ENCODE measurements around the gene GID8. TPM values are rescaled to one million over a fixed set of nuclear protein-coding genes. Genes with fewer than 3 reads are reported as not detected.

Gene GID8
- total and polyA plus RNA-seq, 8 donors = 10.8 to 39.3 (median 15.5) TPM

DNA sequence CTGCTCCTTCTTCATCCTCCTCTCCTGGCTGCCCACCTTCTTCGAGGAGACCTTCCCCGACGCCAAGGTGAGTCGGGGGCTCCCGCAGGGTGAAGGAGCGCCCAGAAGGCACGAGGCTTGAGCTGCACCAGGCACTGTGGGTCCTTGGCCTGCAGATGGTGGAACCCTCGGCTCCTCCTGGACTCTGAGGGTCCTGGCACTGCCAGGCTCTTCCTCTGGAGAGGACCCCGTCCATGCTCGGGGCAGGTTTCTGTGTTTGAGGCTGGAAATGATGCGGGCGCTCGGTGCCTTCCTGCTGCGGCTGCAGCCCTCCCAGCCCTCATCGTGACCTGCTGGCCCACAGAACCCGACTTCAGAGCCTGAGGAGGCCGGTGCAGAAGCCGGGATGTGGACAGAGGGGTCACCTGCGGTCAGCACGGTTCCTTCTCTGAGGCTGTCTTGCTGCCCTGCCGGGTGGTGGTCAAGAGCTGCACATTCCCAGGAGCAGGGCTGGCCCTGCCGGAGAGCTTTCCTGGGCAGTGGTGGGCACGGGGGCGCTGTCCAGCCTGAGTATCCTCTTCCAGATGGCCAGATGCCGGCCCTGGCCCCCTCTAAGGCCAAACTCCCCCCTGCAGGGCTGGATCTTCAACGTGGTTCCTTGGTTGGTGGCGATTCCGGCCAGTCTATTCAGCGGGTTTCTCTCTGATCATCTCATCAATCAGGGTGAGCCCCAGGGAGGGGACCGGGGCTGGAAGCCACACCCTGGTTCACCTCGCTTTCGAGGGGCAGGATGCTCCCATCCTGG is 25.9 kb downstream of the GID8 start:
- no peaks in the 10 kb centered on the region for H3K9me3 ChIP-seq
- intact Hi-C loops (cut with DNase I; ENCODE audit: low total_unique reads) = no loop called here
- WGBS, 5 donors = 86 to 93% (median 89%) methylated on average over 26 to 32 of the region's 32 CpGs
- H3K27ac ChIP-seq = no peak overlapping the region
- peaks cover 0 to 84% (median 39%) of the 10 kb centered on the region in 4 donors for H3K36me3 ChIP-seq
- TF ChIP-seq EP300 (IDR thresholded peaks at IDR 0.05) = no peak
- no peak for TF ChIP-seq POLR2AphosphoS5 (IDR thresholded peaks at IDR 0.05)
- no peak for TF ChIP-seq POLR2A (IDR thresholded peaks at IDR 0.05)
- TF ChIP-seq, protein P1, sequence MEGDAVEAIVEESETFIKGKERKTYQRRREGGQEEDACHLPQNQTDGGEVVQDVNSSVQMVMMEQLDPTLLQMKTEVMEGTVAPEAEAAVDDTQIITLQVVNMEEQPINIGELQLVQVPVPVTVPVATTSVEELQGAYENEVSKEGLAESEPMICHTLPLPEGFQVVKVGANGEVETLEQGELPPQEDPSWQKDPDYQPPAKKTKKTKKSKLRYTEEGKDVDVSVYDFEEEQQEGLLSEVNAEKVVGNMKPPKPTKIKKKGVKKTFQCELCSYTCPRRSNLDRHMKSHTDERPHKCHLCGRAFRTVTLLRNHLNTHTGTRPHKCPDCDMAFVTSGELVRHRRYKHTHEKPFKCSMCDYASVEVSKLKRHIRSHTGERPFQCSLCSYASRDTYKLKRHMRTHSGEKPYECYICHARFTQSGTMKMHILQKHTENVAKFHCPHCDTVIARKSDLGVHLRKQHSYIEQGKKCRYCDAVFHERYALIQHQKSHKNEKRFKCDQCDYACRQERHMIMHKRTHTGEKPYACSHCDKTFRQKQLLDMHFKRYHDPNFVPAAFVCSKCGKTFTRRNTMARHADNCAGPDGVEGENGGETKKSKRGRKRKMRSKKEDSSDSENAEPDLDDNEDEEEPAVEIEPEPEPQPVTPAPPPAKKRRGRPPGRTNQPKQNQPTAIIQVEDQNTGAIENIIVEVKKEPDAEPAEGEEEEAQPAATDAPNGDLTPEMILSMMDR (IDR thresholded peaks at IDR 0.05) = no peak
- no peak for DNase-seq
- H3K4me3 ChIP-seq = no peak overlapping the region
- H3K4me1 ChIP-seq = no peaks in the 10 kb centered on the region
- peaks cover 0 to 12% (median 2%) of the 10 kb centered on the region in 3 donors for H3K27me3 ChIP-seq

DNA sequence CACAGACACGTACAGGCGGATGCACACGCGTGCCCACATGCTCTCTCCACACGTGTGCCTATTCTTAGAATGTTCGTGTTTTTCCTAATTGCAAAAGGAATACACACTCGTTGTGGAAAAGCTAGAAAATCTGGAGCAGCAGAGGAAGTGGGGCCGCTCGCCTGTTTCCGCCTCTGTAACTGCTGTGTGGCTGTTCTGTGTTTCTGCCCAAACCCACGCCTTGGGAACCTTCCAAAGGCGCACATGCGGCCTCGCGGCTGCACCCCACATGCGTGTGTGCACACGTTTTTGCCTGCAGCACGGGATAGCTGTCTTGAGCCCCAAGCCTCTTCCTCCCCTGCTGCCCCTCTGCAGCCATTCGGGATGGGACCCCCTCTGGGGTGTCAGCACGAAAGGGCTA is 26.8 kb downstream of the GID8 start:
- Histone ChIP-seq H3K36me3 (peaks cover 0 to 76% (median 39%) of the 10 kb centered on the region in 4 donors), H3K4me1 (no peaks in the 10 kb centered on the region), H3K9me3 (no peaks in the 10 kb centered on the region), H3K4me3 (no peak overlapping the region), H3K27ac (no peak overlapping the region), H3K27me3 (peaks cover 0 to 21% (median 8%) of the 10 kb centered on the region in 3 donors)
- TF ChIP-seq, protein P1 (IDR thresholded peaks at IDR 0.05) = no peak
- no peak for TF ChIP-seq EP300 (IDR thresholded peaks at IDR 0.05)
- no peak for TF ChIP-seq POLR2AphosphoS5 (IDR thresholded peaks at IDR 0.05)
- no peak for TF ChIP-seq POLR2A (IDR thresholded peaks at IDR 0.05)
- intact Hi-C loops (cut with DNase I; ENCODE audit: low total_unique reads) = no loop called here
- 77 to 86% (median 83%) methylated on average over 20 of the region's 20 CpGs for WGBS, 5 donors
- DNase-seq = no peak

DNA sequence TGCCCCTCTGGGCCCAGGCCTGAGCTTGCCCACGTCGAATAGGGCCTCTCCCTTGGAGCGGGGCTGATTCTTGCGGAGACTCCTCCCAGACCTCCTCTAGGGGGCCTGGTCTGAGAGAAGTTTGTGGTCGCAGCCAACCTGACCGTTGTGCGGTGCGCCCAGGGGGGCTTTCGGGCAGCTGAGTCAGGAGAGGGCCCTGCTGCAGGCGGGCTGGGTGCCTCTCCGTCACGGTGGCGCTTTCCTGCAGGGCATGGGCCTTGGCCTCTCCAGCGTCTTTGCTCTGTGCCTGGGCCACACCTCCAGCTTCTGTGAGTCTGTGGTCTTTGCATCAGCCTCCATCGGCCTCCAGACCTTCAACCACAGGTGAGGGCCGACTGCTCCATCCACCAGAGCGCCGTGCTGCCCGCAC is 27.4 kb downstream of the GID8 start:
- 80 to 89% (median 82%) methylated on average over 6 to 19 of the region's 19 CpGs for WGBS, 5 donors
- no peaks in the 10 kb centered on the region for H3K9me3 ChIP-seq
- no peak for DNase-seq
- TF ChIP-seq EP300 (IDR thresholded peaks at IDR 0.05) (no peak), POLR2AphosphoS5 (IDR thresholded peaks at IDR 0.05) (no peak), POLR2A (IDR thresholded peaks at IDR 0.05) (no peak)
- TF ChIP-seq, protein P1 (IDR thresholded peaks at IDR 0.05) = no peak
- intact Hi-C loops (cut with DNase I; ENCODE audit: low total_unique reads) = no loop called here
- H3K36me3 ChIP-seq = peaks cover 0 to 70% (median 39%) of the 10 kb centered on the region in 4 donors
- H3K27me3 ChIP-seq = peaks cover 0 to 28% (median 12%) of the 10 kb centered on the region in 3 donors
- no peak overlapping the region for H3K4me3 ChIP-seq
- no peaks in the 10 kb centered on the region for H3K4me1 ChIP-seq
- no peak overlapping the region for H3K27ac ChIP-seq

- no peak for DNase-seq
- H3K27ac ChIP-seq = no peak overlapping the region
- H3K4me3 ChIP-seq = no peak overlapping the region
- H3K9me3 ChIP-seq = no peaks in the 10 kb centered on the region
- peaks cover 0 to 61% (median 38%) of the 10 kb centered on the region in 4 donors for H3K36me3 ChIP-seq
- 91 to 94% (median 94%) methylated on average over 17 to 26 of the region's 27 CpGs for WGBS, 5 donors
- intact Hi-C loops (cut with DNase I; ENCODE audit: low total_unique reads) = no loop called here
- H3K27me3 ChIP-seq = peaks cover 0 to 39% (median 21%) of the 10 kb centered on the region in 3 donors
- H3K4me1 ChIP-seq = no peaks in the 10 kb centered on the region
- no peak for TF ChIP-seq POLR2AphosphoS5 (IDR thresholded peaks at IDR 0.05)
- TF ChIP-seq, protein P1 (IDR thresholded peaks at IDR 0.05) = no peak
- no peak for TF ChIP-seq EP300 (IDR thresholded peaks at IDR 0.05)
- TF ChIP-seq POLR2A (IDR thresholded peaks at IDR 0.05) = no peak
These were observed 28.5 kb downstream of the GID8 start for GRCh38 chr20:62966212-62967148.
